Muscle layer of colon (tissue), 2 donors: ENCODE data around the gene GRAMD4.

Experiments
- H3K27ac ChIP-seq: one replicate; pipeline ENCODE4 v1.7.0; 2013; ENCODE audit warnings: low read depth, mild to moderate bottlenecking, low read length, moderate library complexity
- H3K27me3 ChIP-seq, 2 donors: one replicate each; pipeline ENCODE4 v1.7.0; 2013; ENCODE audit warnings: low read length in 2 of 2, mild to moderate bottlenecking in 2 of 2; ENCODE audit not compliant: insufficient read depth in 2 of 2, control insufficient read depth in 1 of 2
- H3K36me3 ChIP-seq: one replicate; pipeline ENCODE4 v1.7.0; 2013; ENCODE audit warnings: mild to moderate bottlenecking, low read length; ENCODE audit not compliant: insufficient read depth
- H3K4me1 ChIP-seq: one replicate; pipeline ENCODE4 v1.7.0; 2013; ENCODE audit warnings: mild to moderate bottlenecking, low read length; ENCODE audit not compliant: insufficient read depth
- H3K4me3 ChIP-seq, 2 donors: one replicate each; pipeline ENCODE4 v1.7.0; 2013; ENCODE audit warnings: low read length in 2 of 2, low read depth in 1 of 2, mild to moderate bottlenecking in 1 of 2, moderate library complexity in 1 of 2
- H3K9ac ChIP-seq: one replicate; pipeline ENCODE4 v1.7.0; 2013; ENCODE audit warnings: low read length
- H3K9me3 ChIP-seq: one replicate; pipeline ENCODE4 v1.7.0; 2013; ENCODE audit warnings: mild to moderate bottlenecking, low read length
- donor health status: abdominal sarcoma.
- donor health status: Adenocarcinoma of cecum.

GRAMD4 gene

DNA sequence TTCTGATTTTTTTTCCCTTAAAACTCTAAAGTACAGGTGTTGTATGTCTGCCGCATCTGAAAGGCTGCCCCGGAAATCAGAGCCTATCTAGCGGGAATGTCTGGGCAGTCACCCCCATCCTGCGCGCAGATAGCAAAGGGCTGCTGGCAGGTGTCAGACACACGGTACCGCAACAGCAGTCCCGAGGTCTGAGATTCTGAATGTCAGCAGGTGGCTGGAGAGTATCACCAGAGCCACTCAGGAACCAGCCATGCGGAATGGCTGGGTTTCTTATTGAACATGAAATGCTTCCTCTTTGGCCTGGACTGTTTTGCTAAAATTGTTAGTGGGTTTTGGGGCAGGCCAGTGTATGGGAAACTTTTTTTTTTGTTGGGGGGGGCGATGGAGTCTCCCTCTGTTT is 64.5 kb downstream of the GRAMD4 start:
- Histone ChIP-seq H3K36me3 (peaks cover 9% of the 10 kb centered on the region), H3K4me3 (no peak overlapping the region), H3K27ac (no peak overlapping the region), H3K27me3 (no peaks in the 10 kb centered on the region), H3K9ac (no peak overlapping the region), H3K4me1 (peaks cover 6% of the 10 kb centered on the region), H3K9me3 (no peaks in the 10 kb centered on the region)

DNA sequence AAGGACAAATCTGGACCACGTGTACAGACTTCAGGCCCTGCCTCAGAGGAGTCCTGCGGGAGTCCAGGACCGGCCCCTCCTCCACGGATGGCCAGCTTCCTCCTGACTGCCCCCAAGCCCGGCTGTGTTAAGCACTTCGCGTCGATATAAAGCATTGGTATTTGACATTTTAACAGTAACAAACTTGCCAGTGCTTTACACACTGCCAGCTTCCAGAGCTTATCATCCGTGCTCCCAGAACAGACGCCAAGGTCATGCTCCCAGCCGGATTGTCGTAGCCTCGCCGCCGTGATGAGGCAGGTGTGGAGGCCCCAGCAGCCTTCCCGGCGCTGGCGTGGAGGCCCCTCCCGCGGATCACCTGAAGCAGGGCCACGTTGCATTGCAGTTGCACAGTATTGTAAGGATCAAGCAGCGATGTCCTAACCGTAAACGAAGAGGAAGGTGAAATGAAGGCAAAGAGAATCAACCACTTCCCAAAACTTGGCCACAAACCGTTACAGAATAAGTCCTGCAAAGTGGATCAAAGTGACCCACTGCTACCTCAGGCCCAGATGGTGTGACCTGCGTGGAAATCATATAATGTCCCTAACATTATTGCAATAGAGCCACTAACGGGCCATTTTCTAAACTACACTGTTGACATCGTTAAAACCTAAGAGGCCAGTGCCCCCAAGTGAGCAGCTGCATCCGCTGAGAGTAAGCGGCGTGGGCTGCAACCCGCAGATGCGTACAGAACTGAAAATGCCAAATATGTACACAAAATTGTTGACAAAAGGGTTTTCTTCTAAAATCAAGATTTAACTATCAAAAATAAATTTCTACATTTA is 66.2 kb downstream of the GRAMD4 start:
- no peak overlapping the region for H3K27ac ChIP-seq
- peaks cover 6% of the 10 kb centered on the region for H3K4me1 ChIP-seq
- no peaks in the 10 kb centered on the region for H3K9me3 ChIP-seq
- peaks cover 23% of the 10 kb centered on the region for H3K36me3 ChIP-seq
- H3K9ac ChIP-seq = no peak overlapping the region
- no peak overlapping the region for H3K4me3 ChIP-seq
- no peaks in the 10 kb centered on the region for H3K27me3 ChIP-seq

DNA sequence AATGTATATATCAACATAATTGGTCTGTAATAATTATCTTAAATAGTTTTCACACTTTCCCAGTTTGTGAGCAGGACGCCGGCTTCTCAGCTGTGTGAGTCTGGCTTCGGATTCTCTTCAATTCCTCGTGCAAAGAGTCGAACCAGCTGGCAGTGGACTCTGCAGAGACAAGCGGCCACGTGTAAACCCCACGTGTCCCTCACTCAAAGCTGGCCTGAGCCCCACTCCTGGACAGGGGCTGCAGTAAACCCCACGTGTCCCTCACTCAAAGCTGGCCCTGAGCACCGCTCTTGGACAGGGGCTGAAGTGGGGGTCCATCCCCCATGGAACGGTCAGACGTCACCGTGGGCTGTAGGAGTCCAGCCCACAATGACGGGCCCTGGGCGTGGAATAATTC is 66.9 kb downstream of the GRAMD4 start:
- Histone ChIP-seq H3K27me3 (no peaks in the 10 kb centered on the region), H3K27ac (no peak overlapping the region), H3K9me3 (no peaks in the 10 kb centered on the region), H3K4me1 (peaks cover 6% of the 10 kb centered on the region), H3K36me3 (peaks cover 29% of the 10 kb centered on the region), H3K9ac (no peak overlapping the region), H3K4me3 (no peak overlapping the region)

DNA sequence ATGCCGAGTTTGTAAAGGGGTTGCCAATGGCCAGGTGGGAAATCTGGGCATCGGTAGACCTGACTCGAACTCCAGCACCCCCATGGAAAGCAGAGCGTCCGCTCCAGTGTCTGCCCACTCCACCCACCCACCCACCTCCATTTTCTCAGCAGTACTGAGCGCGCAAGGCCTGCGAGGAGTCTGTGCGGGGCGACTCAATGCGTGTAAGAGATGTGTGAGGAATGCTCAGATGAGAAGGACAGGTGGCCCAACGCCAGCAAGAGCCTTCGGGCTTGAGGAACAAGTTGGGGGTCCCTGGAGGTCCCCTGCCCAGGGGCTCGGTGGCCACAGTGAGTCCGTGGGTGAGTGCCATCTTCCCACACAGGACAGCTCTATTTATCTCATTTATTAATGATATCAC is 67.3 kb downstream of the GRAMD4 start:
- H3K9me3 ChIP-seq = no peaks in the 10 kb centered on the region
- H3K4me1 ChIP-seq = peaks cover 6% of the 10 kb centered on the region
- no peak overlapping the region for H3K27ac ChIP-seq
- peaks cover 30% of the 10 kb centered on the region for H3K36me3 ChIP-seq
- H3K4me3 ChIP-seq = no peak overlapping the region
- no peaks in the 10 kb centered on the region for H3K27me3 ChIP-seq
- no peak overlapping the region for H3K9ac ChIP-seq

DNA sequence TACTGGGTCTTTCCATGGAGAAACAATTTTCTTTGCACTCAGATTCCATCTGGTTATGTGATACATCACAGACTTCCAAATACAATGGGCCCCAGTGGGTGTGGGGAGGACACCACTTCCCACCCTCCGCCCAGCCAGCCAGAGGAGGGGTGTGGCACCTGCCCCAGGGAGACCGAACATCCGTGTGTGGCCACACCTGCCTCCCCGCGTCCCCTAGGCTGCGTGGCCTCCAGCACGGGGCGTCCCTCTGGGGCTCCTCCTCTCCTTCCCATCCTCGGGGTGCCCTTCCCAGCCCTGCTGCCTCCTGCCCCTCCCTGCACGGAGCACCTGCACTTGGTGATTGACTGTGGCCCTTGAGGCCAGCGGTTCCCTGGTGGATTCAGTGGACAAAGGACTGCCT is 68.8 kb downstream of the GRAMD4 start:
- Histone ChIP-seq H3K36me3 (peaks cover 36% of the 10 kb centered on the region), H3K4me1 (peaks cover 6% of the 10 kb centered on the region)

DNA sequence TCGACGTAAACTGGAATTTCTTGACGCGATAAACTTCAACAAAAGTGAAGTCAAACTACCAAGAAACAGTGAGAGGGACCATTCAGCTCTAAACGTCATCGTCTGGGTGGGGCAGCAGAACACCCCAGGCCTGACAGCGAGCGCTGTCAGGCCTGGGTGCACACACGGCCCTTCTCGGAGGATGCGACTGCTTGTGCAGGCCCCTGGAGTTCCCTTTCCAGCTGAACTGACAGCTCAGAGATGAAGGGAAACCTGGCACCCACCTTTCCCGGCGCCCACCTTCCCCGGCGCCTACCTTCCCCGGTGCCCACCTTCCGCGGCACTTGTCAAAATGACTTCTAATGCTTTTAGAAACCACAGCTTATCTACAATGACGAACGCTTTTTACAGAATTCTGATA is 70.0 kb downstream of the GRAMD4 start:
- peaks cover 44% of the 10 kb centered on the region for H3K36me3 ChIP-seq

More for the DNA sequence above, 68.8 kb downstream of the GRAMD4 start:
- no peaks in the 10 kb centered on the region for H3K9me3 ChIP-seq
- H3K4me3 ChIP-seq = no peak overlapping the region
- H3K9ac ChIP-seq = no peak overlapping the region
- no peak overlapping the region for H3K27ac ChIP-seq
- no peaks in the 10 kb centered on the region for H3K27me3 ChIP-seq

DNA sequence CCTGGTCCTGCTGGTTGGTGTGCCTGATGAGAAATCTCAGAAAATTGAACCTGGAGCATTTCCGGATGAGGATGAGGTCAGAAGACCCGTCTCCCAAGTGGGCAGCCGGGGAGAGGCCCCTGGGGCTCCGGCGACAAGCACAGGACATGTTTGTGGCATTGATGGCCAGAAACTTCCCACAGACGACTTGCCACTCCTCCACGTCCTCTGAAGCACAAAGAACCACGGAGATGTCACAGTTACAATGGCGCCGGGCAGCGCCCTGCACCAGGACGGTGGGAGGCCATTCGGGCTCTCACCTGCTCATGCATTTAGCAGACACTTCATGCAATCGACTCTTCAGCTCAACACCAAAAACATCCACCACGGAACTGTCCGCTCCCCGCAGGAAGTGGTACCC is 71.4 kb downstream of the GRAMD4 start:
- Histone ChIP-seq H3K27me3 (no peaks in the 10 kb centered on the region), H3K4me3 (no peak overlapping the region), H3K9ac (no peak overlapping the region), H3K9me3 (no peaks in the 10 kb centered on the region), H3K27ac (no peak overlapping the region), H3K4me1 (peaks cover 2% of the 10 kb centered on the region), H3K36me3 (peaks cover 53% of the 10 kb centered on the region)

More for the DNA sequence above, 70.0 kb downstream of the GRAMD4 start:
- no peaks in the 10 kb centered on the region for H3K27me3 ChIP-seq
- no peak overlapping the region for H3K4me3 ChIP-seq
- H3K9ac ChIP-seq = no peak overlapping the region
- H3K4me1 ChIP-seq = peaks cover 6% of the 10 kb centered on the region
- no peak overlapping the region for H3K27ac ChIP-seq
- no peaks in the 10 kb centered on the region for H3K9me3 ChIP-seq

DNA sequence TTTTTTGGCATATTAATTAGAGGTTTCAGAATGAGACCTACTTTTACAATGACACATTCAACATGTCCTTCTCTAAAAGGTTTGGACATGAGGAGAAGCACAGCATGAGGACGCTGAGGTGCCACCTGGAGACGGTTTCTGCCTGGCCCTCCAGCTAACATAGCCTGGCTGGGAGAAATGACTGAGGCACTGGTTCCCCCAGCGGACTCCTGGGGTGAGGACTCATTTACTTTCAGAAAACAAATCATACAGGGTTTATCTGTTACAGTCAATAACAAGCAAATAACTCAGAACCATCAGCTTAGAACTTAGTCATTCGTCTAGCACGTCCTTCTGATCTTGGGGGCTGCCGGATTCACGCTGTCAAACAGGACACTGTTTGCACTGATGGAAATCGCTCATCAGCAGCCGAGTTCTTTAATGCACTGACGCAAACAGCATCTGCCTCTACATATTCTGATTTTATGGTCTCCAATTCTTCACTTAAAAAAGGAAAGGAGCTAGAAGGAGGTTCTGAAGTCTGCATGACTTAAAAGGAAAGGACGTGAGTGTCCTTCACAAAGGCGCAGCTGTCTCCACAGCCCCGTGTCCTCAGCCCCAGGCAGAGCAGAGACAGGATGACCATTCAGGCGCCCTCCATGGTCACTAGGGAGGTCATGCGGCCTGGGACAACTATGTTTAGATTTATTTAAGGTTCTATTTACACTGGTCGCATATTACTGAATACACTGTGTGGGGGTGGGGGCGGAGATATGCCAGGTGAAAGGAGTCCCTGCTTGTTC is 73.6 kb downstream of the GRAMD4 start:
- Histone ChIP-seq H3K36me3 (peaks cover 66% of the 10 kb centered on the region), H3K27ac (no peak overlapping the region), H3K4me3 (no peak overlapping the region), H3K9ac (no peak overlapping the region), H3K4me1 (no peaks in the 10 kb centered on the region), H3K9me3 (no peaks in the 10 kb centered on the region), H3K27me3 (no peaks in the 10 kb centered on the region)

DNA sequence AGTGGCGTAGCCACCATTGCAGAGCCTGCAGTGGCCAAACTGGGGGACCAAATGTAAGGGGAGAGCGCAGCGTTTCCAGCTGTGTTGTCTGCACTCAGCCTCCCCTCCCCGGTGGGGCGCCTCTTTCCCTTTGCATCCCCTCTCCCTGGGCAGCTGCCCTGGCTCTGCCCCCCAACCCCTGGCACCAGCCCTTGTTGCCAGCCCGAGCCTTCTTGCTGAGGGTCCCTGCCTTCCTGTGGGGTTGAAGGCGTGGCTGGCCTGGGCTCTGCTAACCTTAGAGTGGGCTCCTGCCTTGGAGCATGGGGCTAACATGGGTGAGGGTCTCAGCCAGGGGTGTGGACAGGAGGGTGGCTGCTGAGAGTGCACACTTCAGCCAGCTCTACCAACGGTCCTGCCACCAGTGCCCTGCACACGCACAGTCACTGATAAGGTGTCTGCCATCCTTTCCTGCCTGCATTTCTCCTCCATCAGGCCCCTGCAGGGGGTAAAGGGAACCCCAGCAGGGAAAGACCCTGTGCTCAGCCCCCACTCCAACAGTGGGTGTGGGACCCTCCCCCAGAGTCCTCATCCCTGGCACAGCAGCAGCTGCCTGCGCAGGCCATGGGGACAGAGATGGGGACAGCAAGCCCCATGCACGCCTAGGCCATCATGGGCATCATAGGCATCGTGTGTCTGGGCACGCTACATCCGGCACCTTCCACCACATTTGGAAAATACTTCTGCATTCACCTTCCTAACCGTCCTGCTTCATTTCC is 74.4 kb downstream of the GRAMD4 start:
- H3K27me3 ChIP-seq = no peaks in the 10 kb centered on the region
- H3K4me3 ChIP-seq = no peak overlapping the region
- H3K27ac ChIP-seq = no peak overlapping the region
- no peak overlapping the region for H3K9ac ChIP-seq
- H3K9me3 ChIP-seq = no peaks in the 10 kb centered on the region
- H3K4me1 ChIP-seq = no peaks in the 10 kb centered on the region
- H3K36me3 ChIP-seq = peaks cover 73% of the 10 kb centered on the region

DNA sequence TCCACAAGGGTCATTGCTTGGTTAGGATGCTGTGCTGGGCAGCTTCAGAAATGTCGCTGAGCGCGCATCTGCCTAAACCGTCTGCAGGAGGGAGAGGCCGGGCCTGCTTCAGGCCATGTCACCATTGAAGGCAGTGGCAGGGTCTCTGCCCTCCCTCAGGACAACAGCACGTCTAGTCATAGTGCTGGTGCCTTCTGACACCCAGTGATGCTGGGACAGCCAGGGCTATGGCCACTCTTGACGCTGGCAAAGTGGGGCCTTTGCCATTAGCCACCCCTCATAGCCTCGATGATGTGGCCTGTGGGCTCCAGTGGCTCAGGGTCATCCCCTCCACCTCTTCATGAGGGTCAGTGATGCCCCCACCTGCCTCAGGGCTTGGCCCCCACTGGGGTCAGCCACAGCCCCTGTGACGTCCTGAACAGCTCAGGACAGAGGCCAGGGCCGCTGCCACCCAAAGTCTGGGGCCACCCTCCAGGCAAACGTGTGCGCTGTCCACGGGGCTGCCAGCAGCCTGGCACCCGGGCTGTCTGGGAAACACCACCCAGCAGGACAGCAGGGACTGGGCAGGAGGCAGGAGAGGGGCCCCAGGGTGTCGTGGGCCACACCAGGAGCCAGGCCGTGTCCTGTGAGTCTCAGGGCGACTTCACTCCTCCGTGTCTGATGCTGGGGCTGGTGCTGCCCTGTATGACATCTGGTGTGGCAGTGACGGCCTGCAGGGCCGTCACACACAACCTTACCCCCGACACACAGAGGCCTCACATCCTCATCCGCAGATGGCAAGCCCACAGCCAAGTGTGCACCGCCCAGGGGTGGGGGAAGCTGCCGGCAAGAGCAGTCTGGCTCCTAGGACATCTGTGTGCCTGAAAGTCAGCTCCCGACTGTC is 75.4 kb downstream of the GRAMD4 start:
- H3K4me3 ChIP-seq = no peak overlapping the region
- peaks cover 64% of the 10 kb centered on the region for H3K36me3 ChIP-seq
- H3K27me3 ChIP-seq = no peaks in the 10 kb centered on the region
- H3K9ac ChIP-seq = no peak overlapping the region
- no peak overlapping the region for H3K27ac ChIP-seq
- no peaks in the 10 kb centered on the region for H3K9me3 ChIP-seq
- no peaks in the 10 kb centered on the region for H3K4me1 ChIP-seq

DNA sequence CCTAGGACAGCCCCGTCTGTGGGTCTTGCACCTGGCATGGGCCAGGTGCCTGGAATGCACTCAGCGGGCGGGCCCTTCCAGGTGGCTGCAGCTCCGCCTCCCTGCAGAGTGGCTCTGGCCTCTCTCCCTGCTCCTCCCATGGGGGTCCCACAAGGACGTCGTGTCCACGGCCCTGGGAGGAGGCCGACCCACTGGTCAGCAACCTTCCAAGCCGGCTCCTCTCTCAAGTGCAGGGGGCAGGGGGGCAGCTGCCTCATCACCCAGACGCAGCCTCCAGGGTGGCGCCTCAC is 76.0 kb downstream of the GRAMD4 start:
- Histone ChIP-seq H3K27me3 (no peaks in the 10 kb centered on the region), H3K9ac (no peak overlapping the region), H3K4me1 (no peaks in the 10 kb centered on the region), H3K36me3 (peaks cover 67% of the 10 kb centered on the region), H3K9me3 (no peaks in the 10 kb centered on the region), H3K4me3 (no peak overlapping the region), H3K27ac (no peak overlapping the region)
